GM12878 (cell line): Measurements from ENCODE around the gene NFATC1. TPM values are rescaled to one million over a fixed set of nuclear protein-coding genes. Genes with fewer than 3 reads are reported as not detected.

Experiments
- ATAC-seq: fragments of 200-7000 bp; cut with Tn5 transposase; 3 replicates; pipeline ENCODE4 v1.9.1; 2020; ENCODE audit warnings: mild to moderate bottlenecking, moderate library complexity
- BruUV-seq: library from RNA; stranded (reverse); fragments of 400-500 nt; replicated peaks from 2 replicates; lab custom pipeline; 2021; lab: Mats Ljungman, UMichigan
- CTCF ChIA-PET: fragments of 300-600 bp; sonication (Branson Sonifier 250); formaldehyde crosslinking; extraction: SDS; loops from one replicate; lab custom pipeline; 2021; ENCODE audit warnings: inconsistent platforms; lab: Yijun Ruan, JAX
- POLR2A ChIA-PET: fragments of 350-600 bp; formaldehyde crosslinking; extraction: SDS; loops from one replicate; lab custom pipeline; 2021; ENCODE audit warnings: inconsistent platforms; lab: Charles Lee
- RAD21 ChIA-PET: fragments of 300-600 bp; sonication (Branson Sonifier 250); formaldehyde crosslinking; loops from one replicate; lab custom pipeline; 2023; ENCODE audit warnings: antibody characterized with exemption; ENCODE audit not compliant: unreplicated experiment; lab: Charles Lee
- SMC1A ChIA-PET: fragments of 300-600 bp; sonication (Branson Sonifier 250); formaldehyde crosslinking; loops from one replicate; lab custom pipeline; 2023; ENCODE audit not compliant: unreplicated experiment, uncharacterized antibody; lab: Charles Lee
- DNase-seq: peaks from one replicate; pipeline ENCODE4 v3.0.0-alpha.2; 2011; ENCODE audit warnings: low read depth, low spot score
- FAIRE-seq: peaks from 3 replicates; lab custom pipeline; 2011; peaks lifted over from hg19 to GRCh38; lab: Jason Lieb, UNC
- H2AFZ ChIP-seq: 2 replicates; pipeline ENCODE4 v1.6.0; 2011; ENCODE audit warnings: low read depth, low read length, control low read depth; ENCODE audit not compliant: control insufficient read depth
- H3K27ac ChIP-seq: 2 replicates; pipeline ENCODE4 v1.5.1; 2011; ENCODE audit warnings: control low read depth; ENCODE audit not compliant: control insufficient read depth, insufficient read depth
- H3K27me3 ChIP-seq, 2 experiments: replicated peaks in 1 of 2; 2 replicates each; pipeline versions ENCODE4 v1.6.0 to v1.6.1; 2011; ENCODE audit warnings: low read length in 1 of 2; ENCODE audit not compliant: control insufficient read depth in 2 of 2, insufficient read depth in 2 of 2
- H3K36me3 ChIP-seq, 2 experiments: 2 replicates each; pipeline ENCODE4 v1.5.1; 2011; ENCODE audit warnings: low read length in 1 of 2; ENCODE audit not compliant: control insufficient read depth in 2 of 2, insufficient read depth in 2 of 2
- H3K4me1 ChIP-seq: 2 replicates; pipeline ENCODE4 v1.6.1; 2011; ENCODE audit warnings: mild to moderate bottlenecking, low read length, moderate library complexity, mixed read lengths; ENCODE audit not compliant: control insufficient read depth, insufficient read depth
- H3K4me2 ChIP-seq: 2 replicates; pipeline ENCODE4 v1.6.0; 2011; ENCODE audit warnings: control low read depth; ENCODE audit not compliant: control insufficient read depth, insufficient read depth
- H3K4me3 ChIP-seq: fragments of 200-600 bp; sonication (generic); 2 replicates; pipeline ENCODE4 v1.5.1; 2016
- H3K79me2 ChIP-seq: 2 replicates; pipeline ENCODE4 v1.6.0; 2011; ENCODE audit warnings: low read length; ENCODE audit not compliant: control insufficient read depth, insufficient read depth
- H3K9ac ChIP-seq: 2 replicates; pipeline ENCODE4 v1.8.0; 2011; ENCODE audit warnings: low read length, control low read depth, mixed read lengths; ENCODE audit not compliant: control insufficient read depth, insufficient read depth
- H3K9me3 ChIP-seq: replicated peaks from 3 replicates; pipeline ENCODE4 v1.5.1; 2011; ENCODE audit warnings: mild to moderate bottlenecking, low read length; ENCODE audit not compliant: control insufficient read depth, insufficient read depth
- H4K20me1 ChIP-seq: 2 replicates; pipeline ENCODE4 v1.6.0; 2011; ENCODE audit not compliant: control insufficient read depth, insufficient read depth
- BMI1 ChIP-seq: fragments of 450-650 bp; IDR thresholded peaks from 2 replicates; pipeline ENCODE4 v1.6.1; 2016; ENCODE audit warnings: mild to moderate bottlenecking, moderate library complexity, borderline replicate concordance
- EGR1 ChIP-seq, 2 experiments: IDR thresholded peaks; 1 replicate in 1 of 2; 2 replicates in 1 of 2; pipeline ENCODE4 v1.6.1; 2011 to 2012; ENCODE audit warnings: low read depth in 2 of 2, low read length in 2 of 2, borderline replicate concordance in 1 of 2, mild to moderate bottlenecking in 1 of 2, moderate library complexity in 1 of 2
- HDAC6 ChIP-seq: fragments of 200-600 bp; sonication (generic); IDR thresholded peaks from one replicate; pipeline ENCODE4 v1.8.0; 2017; ENCODE audit warnings: antibody characterized with exemption; ENCODE audit not compliant: unreplicated experiment
- KAT2A ChIP-seq: conservative IDR thresholded peaks from 2 replicates; pipeline ENCODE4 v1.6.1; 2011; ENCODE audit warnings: low read depth, low read length; ENCODE audit not compliant: control insufficient read depth
- PAX8 ChIP-seq: fragments of 450-650 bp; IDR thresholded peaks from 2 replicates; pipeline ENCODE4 v1.6.1; 2017; ENCODE audit warnings: mild to moderate bottlenecking, moderate library complexity
- POLR2A ChIP-seq: IDR thresholded peaks from 2 replicates; pipeline ENCODE4 v1.6.1; 2011; ENCODE audit warnings: low read depth, mild to moderate bottlenecking, low read length
- SRF ChIP-seq, 2 experiments: IDR thresholded peaks; 2 replicates each; pipeline ENCODE4 v1.6.1; 2011; ENCODE audit warnings: low read depth in 2 of 2, low read length in 2 of 2, mild to moderate bottlenecking in 1 of 2, moderate library complexity in 1 of 2
- ZZZ3 ChIP-seq: IDR thresholded peaks from 2 replicates; pipeline ENCODE4 v1.6.1; 2011; ENCODE audit warnings: low read depth; ENCODE audit not compliant: control insufficient read depth, insufficient read length
- WGBS: methylation state at CpG from one replicate; pipeline ENCODE4 v1.1.6; 2016; ENCODE audit warnings: low lambda C conversion rate; ENCODE audit not compliant: insufficient replicate concordance, insufficient coverage; ENCODE audit errors: missing lambda C conversion rate; 5-methylcytosine and 5-hydroxymethylcytosine counted together
- in situ Hi-C: fragments of 300-500 bp; cut with MboI; formaldehyde crosslinking; loops from 9 replicates; pipeline ENCODE4 v1.14.3; 2018; ENCODE audit warnings: mixed read lengths
- intact Hi-C: fragments of 100-400 bp; cut with micrococcal nuclease; formaldehyde crosslinking; loops from one replicate; pipeline ENCODE4 v1.14.2; 2022; ENCODE audit not compliant: unreplicated experiment
- polyA plus RNA-seq, 11 experiments: library from polyadenylated mRNA; depleted of rRNA in 4 of 11; unstranded in 6 of 11; stranded (reverse) in 5 of 11; fragments of >200 nt; fragmentation: Nextera tagmentation in 4 of 11; fragmentation: Illumina TruSeq in 1 of 11; extraction: Ambion mirVana in 4 of 11; extraction: Trizol in 1 of 11; gene quantifications; 1 replicate in 1 of 11; 2 replicates in 10 of 11; pipeline versions ENCODE4 v1.2.1 to v1.2.3, GENCODE V29; 2011 to 2016; ENCODE audit warnings: inconsistent platforms in 2 of 11, missing spikeins in 2 of 11, low read depth in 1 of 11
- total RNA-seq, 4 experiments: library from RNA; depleted of rRNA in 3 of 4; stranded (reverse); fragments of >200 nt in 3 of 4; fragmentation: Illumina TruSeq in 1 of 4; extraction: Trizol in 1 of 4; gene quantifications; 2 replicates each; pipeline versions ENCODE4 v1.2.1 to v1.2.3, GENCODE V29; 2013 to 2021
- TF ChIP-seq, protein P1 (sequence below): fragments of 450-650 bp; IDR thresholded peaks from 2 replicates; pipeline ENCODE4 v1.6.1; 2018; ENCODE audit warnings: borderline replicate concordance, mild to moderate bottlenecking; ENCODE audit not compliant: partially characterized antibody
- TF ChIP-seq, protein P2 (sequence below): fragments of 450-650 bp; IDR thresholded peaks from 2 replicates; pipeline ENCODE4 v1.6.1; 2017; ENCODE audit warnings: mild to moderate bottlenecking, moderate library complexity

The NFATC1 gene
- total and polyA plus RNA-seq, 10 of the 15 experiments (the other 5 are each of a cell fraction or from before 2014, with no cell fraction given), result 0.84 to 20.8 (median 5.1) TPM

DNA sequence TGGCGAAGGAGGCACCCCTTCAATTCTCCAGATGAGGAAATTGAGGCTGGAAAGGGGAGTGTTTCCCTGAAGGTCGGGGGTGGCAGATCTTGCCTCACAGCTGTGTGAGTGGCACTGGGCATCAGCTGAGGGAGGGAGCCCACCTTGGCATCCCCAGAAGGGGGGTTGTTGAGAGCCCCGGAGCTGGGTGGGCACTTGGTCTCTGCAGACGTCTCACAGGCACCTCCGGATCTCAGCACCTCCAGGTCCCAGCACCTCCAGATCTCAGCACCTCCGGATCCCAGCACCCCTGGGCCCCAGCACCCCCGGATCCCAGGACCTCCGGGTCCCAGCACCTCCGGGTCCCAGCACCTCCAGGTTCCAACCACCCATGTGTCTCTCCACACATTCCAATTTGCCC, 137.9 kb downstream of the NFATC1 start (continued):
- no peak for TF ChIP-seq ZZZ3

DNA sequence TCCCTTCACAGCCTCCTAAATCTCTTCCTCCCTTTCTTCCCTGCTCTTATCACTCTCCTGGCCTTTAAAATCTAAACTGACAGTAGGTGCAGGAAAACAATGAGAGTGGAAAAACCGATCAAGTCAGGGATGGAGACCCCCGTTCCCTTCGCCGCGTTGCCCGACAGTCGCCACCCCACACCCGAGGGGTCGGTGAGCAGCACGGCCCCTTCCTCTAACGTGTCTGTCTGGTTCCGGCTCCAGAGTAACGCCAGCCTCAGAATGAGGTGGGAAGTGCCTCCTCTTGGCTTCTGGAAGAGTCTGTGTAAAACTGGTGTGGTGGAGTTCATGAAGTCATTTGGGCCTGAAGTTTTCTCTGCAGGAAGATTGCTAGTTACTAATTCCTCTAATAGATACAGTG, 138.6 kb downstream of the NFATC1 start:
- intact Hi-C loops (no loop called here), in situ Hi-C loops (no loop called here)
- DNase-seq (no peak), ATAC-seq (no peak), FAIRE-seq (no peak)
- Histone ChIP-seq H3K27ac (no peak overlapping the region), H3K4me1 (no peaks in the 10 kb centered on the region), H3K79me2 (no peaks in the 10 kb centered on the region), H3K4me2 (no peak overlapping the region), H3K27me3 (no peaks in the 10 kb centered on the region), H3K36me3 (no peaks in the 10 kb centered on the region), H4K20me1 (no peaks in the 10 kb centered on the region), H3K4me3 (no peak overlapping the region), H2AFZ (no peak overlapping the region), H3K9me3 (no peaks in the 10 kb centered on the region), H3K9ac (no peak overlapping the region)
- ChIA-PET CTCF (interaction anchor here (0.9 kb wide), 1 partner anchor 109 kb away, joined by 4 read pairs; no protein-coding TSS in a partner anchor), SMC1A (no interaction called here), POLR2A (no interaction called here), RAD21 (no interaction called here)
- 53% methylated on average over 13 of the region's 13 CpGs for WGBS
- no TSS peak for BruUV-seq
- TF ChIP-seq BMI1, result no peak

DNA sequence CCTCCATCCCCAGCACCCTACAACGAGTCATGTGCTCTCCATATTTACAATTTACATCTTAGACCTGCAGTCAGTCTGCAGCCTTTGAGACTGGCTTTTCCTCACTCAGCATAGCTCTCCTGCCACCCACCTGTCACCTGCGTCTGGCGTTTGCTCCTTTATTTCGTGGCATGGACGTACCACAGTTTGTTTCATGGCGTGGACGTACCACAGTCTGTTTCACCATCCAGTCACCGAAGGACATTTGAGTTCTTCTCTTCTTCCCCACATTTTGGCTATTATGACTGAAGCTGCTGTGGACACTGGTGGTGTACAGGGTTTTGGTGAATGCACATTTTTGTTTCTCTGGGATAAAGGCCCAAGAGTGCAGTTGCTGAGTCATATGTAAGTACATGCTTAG, 142.0 kb downstream of the NFATC1 start:
- H3K27me3 ChIP-seq, result no peaks in the 10 kb centered on the region
- no peaks in the 10 kb centered on the region for H3K36me3 ChIP-seq
- no peak for DNase-seq
- no peaks in the 10 kb centered on the region for H3K79me2 ChIP-seq
- H4K20me1 ChIP-seq, result no peaks in the 10 kb centered on the region
- ChIA-PET SMC1A (no interaction called here), RAD21 (no interaction called here), CTCF (no interaction called here), POLR2A (no interaction called here)
- no peaks in the 10 kb centered on the region for H3K4me1 ChIP-seq
- H2AFZ ChIP-seq, result no peak overlapping the region
- in situ Hi-C loops, result loop anchor here (5.0 kb wide), 1 partner anchor 160 kb away; no protein-coding TSS in a partner anchor
- no peak for FAIRE-seq
- no peak overlapping the region for H3K27ac ChIP-seq
- no TSS peak for BruUV-seq
- 74% methylated on average over 8 of the region's 8 CpGs for WGBS
- no peak overlapping the region for H3K9ac ChIP-seq
- no peak overlapping the region for H3K4me3 ChIP-seq
- no peak overlapping the region for H3K4me2 ChIP-seq
- intact Hi-C loops, result no loop called here
- H3K9me3 ChIP-seq, result no peaks in the 10 kb centered on the region
- ATAC-seq, result no peak
- TF ChIP-seq, protein P1, sequence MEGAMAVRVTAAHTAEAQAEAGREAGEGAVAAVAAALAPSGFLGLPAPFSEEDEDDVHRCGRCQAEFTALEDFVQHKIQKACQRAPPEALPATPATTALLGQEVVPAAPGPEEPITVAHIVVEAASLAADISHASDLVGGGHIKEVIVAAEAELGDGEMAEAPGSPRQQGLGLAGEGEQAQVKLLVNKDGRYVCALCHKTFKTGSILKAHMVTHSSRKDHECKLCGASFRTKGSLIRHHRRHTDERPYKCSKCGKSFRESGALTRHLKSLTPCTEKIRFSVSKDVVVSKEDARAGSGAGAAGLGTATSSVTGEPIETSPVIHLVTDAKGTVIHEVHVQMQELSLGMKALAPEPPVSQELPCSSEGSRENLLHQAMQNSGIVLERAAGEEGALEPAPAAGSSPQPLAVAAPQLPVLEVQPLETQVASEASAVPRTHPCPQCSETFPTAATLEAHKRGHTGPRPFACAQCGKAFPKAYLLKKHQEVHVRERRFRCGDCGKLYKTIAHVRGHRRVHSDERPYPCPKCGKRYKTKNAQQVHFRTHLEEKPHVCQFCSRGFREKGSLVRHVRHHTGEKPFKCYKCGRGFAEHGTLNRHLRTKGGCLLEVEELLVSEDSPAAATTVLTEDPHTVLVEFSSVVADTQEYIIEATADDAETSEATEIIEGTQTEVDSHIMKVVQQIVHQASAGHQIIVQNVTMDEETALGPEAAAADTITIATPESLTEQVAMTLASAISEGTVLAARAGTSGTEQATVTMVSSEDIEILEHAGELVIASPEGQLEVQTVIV, result no peak
- TF ChIP-seq PAX8 (no peak), EGR1 (IDR thresholded peaks at IDR 0.05; ENCODE audit: borderline replicate concordance in 1 of 2, low read depth in 2 of 2, low read length in 2 of 2) (no peak), SRF (IDR thresholded peaks at IDR 0.05; ENCODE audit: low read depth in 2 of 2, low read length in 2 of 2) (no peak), POLR2A (no peak), HDAC6 (no peak), KAT2A (no peak)
- TF ChIP-seq, protein P2, sequence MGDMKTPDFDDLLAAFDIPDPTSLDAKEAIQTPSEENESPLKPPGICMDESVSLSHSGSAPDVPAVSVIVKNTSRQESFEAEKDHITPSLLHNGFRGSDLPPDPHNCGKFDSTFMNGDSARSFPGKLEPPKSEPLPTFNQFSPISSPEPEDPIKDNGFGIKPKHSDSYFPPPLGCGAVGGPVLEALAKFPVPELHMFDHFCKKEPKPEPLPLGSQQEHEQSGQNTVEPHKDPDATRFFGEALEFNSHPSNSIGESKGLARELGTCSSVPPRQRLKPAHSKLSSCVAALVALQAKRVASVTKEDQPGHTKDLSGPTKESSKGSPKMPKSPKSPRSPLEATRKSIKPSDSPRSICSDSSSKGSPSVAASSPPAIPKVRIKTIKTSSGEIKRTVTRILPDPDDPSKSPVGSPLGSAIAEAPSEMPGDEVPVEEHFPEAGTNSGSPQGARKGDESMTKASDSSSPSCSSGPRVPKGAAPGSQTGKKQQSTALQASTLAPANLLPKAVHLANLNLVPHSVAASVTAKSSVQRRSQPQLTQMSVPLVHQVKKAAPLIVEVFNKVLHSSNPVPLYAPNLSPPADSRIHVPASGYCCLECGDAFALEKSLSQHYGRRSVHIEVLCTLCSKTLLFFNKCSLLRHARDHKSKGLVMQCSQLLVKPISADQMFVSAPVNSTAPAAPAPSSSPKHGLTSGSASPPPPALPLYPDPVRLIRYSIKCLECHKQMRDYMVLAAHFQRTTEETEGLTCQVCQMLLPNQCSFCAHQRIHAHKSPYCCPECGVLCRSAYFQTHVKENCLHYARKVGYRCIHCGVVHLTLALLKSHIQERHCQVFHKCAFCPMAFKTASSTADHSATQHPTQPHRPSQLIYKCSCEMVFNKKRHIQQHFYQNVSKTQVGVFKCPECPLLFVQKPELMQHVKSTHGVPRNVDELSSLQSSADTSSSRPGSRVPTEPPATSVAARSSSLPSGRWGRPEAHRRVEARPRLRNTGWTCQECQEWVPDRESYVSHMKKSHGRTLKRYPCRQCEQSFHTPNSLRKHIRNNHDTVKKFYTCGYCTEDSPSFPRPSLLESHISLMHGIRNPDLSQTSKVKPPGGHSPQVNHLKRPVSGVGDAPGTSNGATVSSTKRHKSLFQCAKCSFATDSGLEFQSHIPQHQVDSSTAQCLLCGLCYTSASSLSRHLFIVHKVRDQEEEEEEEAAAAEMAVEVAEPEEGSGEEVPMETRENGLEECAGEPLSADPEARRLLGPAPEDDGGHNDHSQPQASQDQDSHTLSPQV, result no peak
